IMR-90 (cell line): ENCODE results near the gene C1QTNF8. TPM values are rescaled to one million over a fixed set of nuclear protein-coding genes. Genes with fewer than 3 reads are reported as not detected.

Source experiments
- ATAC-seq: fragments of 200-7000 bp; cut with Tn5 transposase; 2 replicates; pipeline ENCODE4 v1.9.1; 2020; ENCODE audit warnings: low read depth, mild to moderate bottlenecking, moderate library complexity
- BruUV-seq: library from RNA; stranded (reverse); fragments of 400-500 nt; replicated peaks from 2 replicates; lab custom pipeline; 2021; lab: Mats Ljungman, UMichigan
- CTCF ChIA-PET: fragments of 300-600 bp; formaldehyde crosslinking; extraction: SDS; loops from one replicate; lab custom pipeline; 2021; ENCODE audit warnings: antibody characterized with exemption; lab: Yijun Ruan, JAX
- POLR2A ChIA-PET: fragments of 300-600 bp; sonication (Branson Sonifier 250); formaldehyde crosslinking; loops from one replicate; lab custom pipeline; 2022; ENCODE audit warnings: antibody characterized with exemption; ENCODE audit not compliant: unreplicated experiment; lab: Charles Lee
- DNase-seq: peaks from one replicate; pipeline ENCODE4 v3.0.0; 2013
- H2AFZ ChIP-seq: replicated peaks from 2 replicates; pipeline ENCODE3; 2013; ENCODE audit warnings: low read length, mild to moderate bottlenecking; ENCODE audit not compliant: poor library complexity
- H2AK5ac ChIP-seq: 2 replicates; pipeline ENCODE4 v1.6.1; 2013; ENCODE audit warnings: low read depth, low read length, inconsistent platforms
- H2AK9ac ChIP-seq: replicated peaks from 2 replicates; pipeline ENCODE3; 2013; ENCODE audit warnings: mild to moderate bottlenecking, low read depth, low read length, moderate library complexity; ENCODE audit not compliant: poor library complexity
- H2BK120ac ChIP-seq: 2 replicates; pipeline ENCODE4 v1.6.1; 2013; ENCODE audit warnings: low read depth, low read length, inconsistent platforms
- H2BK15ac ChIP-seq: 3 replicates; pipeline ENCODE4 v1.6.1; 2013; ENCODE audit warnings: low read depth, low read length, inconsistent platforms
- H2BK20ac ChIP-seq: 2 replicates; pipeline ENCODE4 v1.6.1; 2013; ENCODE audit warnings: low read depth, mild to moderate bottlenecking, inconsistent platforms, low read length, moderate library complexity
- H2BK5ac ChIP-seq: 2 replicates; pipeline ENCODE4 v1.6.1; 2013; ENCODE audit warnings: mild to moderate bottlenecking, low read depth, low read length, inconsistent platforms; ENCODE audit not compliant: poor library complexity, severe bottlenecking
- H3K14ac ChIP-seq: replicated peaks from 2 replicates; pipeline ENCODE4 v1.6.1; 2013; ENCODE audit warnings: low read depth, low read length, inconsistent platforms
- H3K18ac ChIP-seq: 2 replicates; pipeline ENCODE4 v1.6.1; 2013; ENCODE audit warnings: low read depth, low read length, control low read depth
- H3K23ac ChIP-seq: 2 replicates; pipeline ENCODE4 v1.6.1; 2013; ENCODE audit warnings: low read depth, low read length, inconsistent platforms
- H3K27ac ChIP-seq: 2 replicates; pipeline ENCODE4 v1.5.1; 2013; ENCODE audit warnings: mild to moderate bottlenecking, control low read depth, low read length; ENCODE audit not compliant: insufficient read depth
- H3K27me3 ChIP-seq: 2 replicates; pipeline ENCODE4 v1.6.1; 2013; ENCODE audit warnings: low read length; ENCODE audit not compliant: control insufficient read depth, insufficient read depth
- H3K36me3 ChIP-seq: 2 replicates; pipeline ENCODE4 v1.6.1; 2013; ENCODE audit warnings: low read length, mixed read lengths; ENCODE audit not compliant: control insufficient read depth, insufficient read depth
- H3K4ac ChIP-seq: 2 replicates; pipeline ENCODE4 v1.6.1; 2013; ENCODE audit warnings: low read depth, low read length, inconsistent platforms
- H3K4me1 ChIP-seq: 2 replicates; pipeline ENCODE4 v1.6.1; 2013; ENCODE audit warnings: low read length, mixed read lengths; ENCODE audit not compliant: control insufficient read depth, insufficient read depth
- H3K4me2 ChIP-seq: 2 replicates; pipeline ENCODE4 v1.6.1; 2013; ENCODE audit warnings: low read depth, mild to moderate bottlenecking, control low read depth, low read length, moderate library complexity
- H3K4me3 ChIP-seq: 2 replicates; pipeline ENCODE4 v1.5.1; 2013; ENCODE audit warnings: low read depth, mild to moderate bottlenecking, control low read depth, low read length, moderate library complexity; ENCODE audit not compliant: insufficient read depth
- H3K56ac ChIP-seq: 2 replicates; pipeline ENCODE4 v1.6.1; 2013; ENCODE audit warnings: low read length, inconsistent platforms; ENCODE audit not compliant: insufficient read depth; ENCODE audit errors: extremely low read depth
- H3K79me1 ChIP-seq, 2 experiments: 2 replicates each; pipeline ENCODE4 v1.6.1; 2013; ENCODE audit warnings: low read length in 2 of 2, inconsistent platforms in 1 of 2, low read depth in 1 of 2
- H3K9ac ChIP-seq: 2 replicates; pipeline ENCODE4 v1.6.1; 2013; ENCODE audit warnings: low read depth, low read length, control low read depth
- H3K9me1 ChIP-seq: 2 replicates; pipeline ENCODE4 v1.6.1; 2013; ENCODE audit warnings: low read length, inconsistent platforms; ENCODE audit not compliant: insufficient read depth
- H3K9me3 ChIP-seq: 2 replicates; pipeline ENCODE4 v1.6.1; 2013; ENCODE audit warnings: low read length; ENCODE audit not compliant: control insufficient read depth, insufficient read depth
- H4K20me1 ChIP-seq: 2 replicates; pipeline ENCODE4 v1.6.1; 2013; ENCODE audit warnings: low read length, inconsistent platforms; ENCODE audit not compliant: insufficient read depth
- H4K5ac ChIP-seq: 2 replicates; pipeline ENCODE4 v1.6.1; 2013; ENCODE audit warnings: mild to moderate bottlenecking, low read depth, low read length, control low read depth
- H4K8ac ChIP-seq, 2 experiments: 2 replicates each; pipeline ENCODE4 v1.6.1; 2013; ENCODE audit warnings: low read depth in 2 of 2, low read length in 2 of 2, control low read depth in 1 of 2, inconsistent platforms in 1 of 2
- H4K91ac ChIP-seq: 2 replicates; pipeline ENCODE4 v1.6.1; 2013; ENCODE audit warnings: low read depth, low read length, inconsistent platforms; ENCODE audit not compliant: insufficient read depth
- MAZ ChIP-seq: IDR thresholded peaks from 2 replicates; pipeline ENCODE4 v1.6.1; 2012; ENCODE audit warnings: low read depth, mild to moderate bottlenecking, low read length, improper control_type of control experiment, moderate library complexity, borderline replicate concordance
- POLR2A ChIP-seq: IDR thresholded peaks from 2 replicates; pipeline ENCODE4 v1.6.1; 2012; ENCODE audit warnings: mild to moderate bottlenecking, low read depth, low read length
- RAD21 ChIP-seq: IDR thresholded peaks from 2 replicates; pipeline ENCODE4 v1.6.1; 2012; ENCODE audit warnings: low read length, improper control_type of control experiment
- WGBS, 2 experiments: methylation state at CpG; one replicate each; pipeline versions ENCODE4 v1.1.5 to v1.1.7; 2013; ENCODE audit warnings: missing lambda C conversion rate in 2 of 2; ENCODE audit not compliant: insufficient read length in 1 of 2; ENCODE audit errors: extremely low coverage in 2 of 2; 5-methylcytosine and 5-hydroxymethylcytosine counted together
- dilution Hi-C: fragments of 300-500 bp; cut with HindIII; formaldehyde crosslinking; loops from one replicate; pipeline ENCODE4 v1.14.3; 2018; ENCODE audit warnings: low sequenced_read_pairs; ENCODE audit not compliant: unreplicated experiment
- in situ Hi-C: fragments of 300-500 bp; cut with MboI; formaldehyde crosslinking; loops from 3 replicates; pipeline ENCODE4 v1.14.3; 2019; ENCODE audit warnings: low sequenced_read_pairs, inconsistent platforms, mixed read lengths
- intact Hi-C: fragments of 100-400 bp; cut with micrococcal nuclease; formaldehyde crosslinking; loops from 2 replicates; pipeline ENCODE4 v1.10.0; 2022
- polyA plus RNA-seq, 3 experiments: library from polyadenylated mRNA; depleted of rRNA; stranded (reverse); fragments of >200 nt; gene quantifications; 2 replicates each; pipeline ENCODE4 v1.2.3, GENCODE V29; 2012; ENCODE audit warnings: low replicate concordance in 1 of 3
- total RNA-seq: library from RNA; depleted of rRNA; stranded (reverse); fragments of >200 nt; gene quantifications from 2 replicates; pipeline ENCODE4 v1.2.3, GENCODE V29; 2012
- TF ChIP-seq, protein P1 (sequence below): fragments of 150-350 bp; IDR thresholded peaks from 2 replicates; pipeline ENCODE4 v1.6.1; 2016; ENCODE audit warnings: low read depth, mild to moderate bottlenecking, low read length, moderate library complexity, borderline replicate concordance

The C1QTNF8 gene
- total and polyA plus RNA-seq, 2 of the 4 experiments (the other 2 are of a cell fraction): not detected

DNA sequence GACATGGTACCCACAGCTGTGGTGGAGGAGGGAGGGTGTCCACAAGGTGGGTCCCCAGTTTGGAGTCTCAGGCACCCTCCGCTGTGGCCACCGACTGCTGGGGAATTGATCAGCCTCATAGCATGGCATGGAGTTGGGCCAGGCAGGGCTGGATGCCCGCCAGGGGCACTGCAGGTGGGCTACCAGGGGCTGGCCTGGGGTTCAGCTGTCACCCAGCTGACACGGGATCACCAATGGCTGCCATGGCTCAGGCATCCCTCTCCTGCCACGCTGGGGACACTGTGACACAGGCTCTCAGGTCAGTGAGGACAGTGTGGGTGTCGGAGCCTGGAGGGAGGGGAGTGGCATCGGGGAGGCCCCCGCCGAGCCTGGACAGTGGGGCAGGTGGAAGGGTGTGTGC is 43.3 kb downstream of the C1QTNF8 start:
- no peak overlapping the region for H2AFZ ChIP-seq
- ATAC-seq (no peak), DNase-seq (no peak)
- WGBS, 2 experiments: 94% methylated on average over 2 of the region's 9 CpGs; no CpG with 5 or more reads in 1 of the 2 experiments
- no peaks in the 10 kb centered on the region for H3K9me1 ChIP-seq
- no TSS peak for BruUV-seq
- peaks cover 17% of the 10 kb centered on the region; the same call in 1 of the 2 replicates for H3K27me3 ChIP-seq
- H3K14ac ChIP-seq: no peak overlapping the region
- intact Hi-C loops (no loop called here), dilution Hi-C loops (no loop called here), in situ Hi-C loops (loop anchor here (5.0 to 25.0 kb wide), 2 partner anchors 240 to 340 kb away; partner anchors contain the start of genes ANTKMT, FBXL16 and METRN)
- no peaks in the 10 kb centered on the region for H3K36me3 ChIP-seq
- no peak overlapping the region for H2BK5ac ChIP-seq
- peaks cover 2% of the 10 kb centered on the region; the same call in 1 of the 2 replicates for H3K9me3 ChIP-seq
- H4K5ac ChIP-seq: no peak overlapping the region
- H3K4ac ChIP-seq: no peak overlapping the region
- CTCF ChIA-PET: no interaction called here
- TF ChIP-seq POLR2A (no peak), RAD21 (no peak), MAZ (no peak)
- TF ChIP-seq, protein P1, sequence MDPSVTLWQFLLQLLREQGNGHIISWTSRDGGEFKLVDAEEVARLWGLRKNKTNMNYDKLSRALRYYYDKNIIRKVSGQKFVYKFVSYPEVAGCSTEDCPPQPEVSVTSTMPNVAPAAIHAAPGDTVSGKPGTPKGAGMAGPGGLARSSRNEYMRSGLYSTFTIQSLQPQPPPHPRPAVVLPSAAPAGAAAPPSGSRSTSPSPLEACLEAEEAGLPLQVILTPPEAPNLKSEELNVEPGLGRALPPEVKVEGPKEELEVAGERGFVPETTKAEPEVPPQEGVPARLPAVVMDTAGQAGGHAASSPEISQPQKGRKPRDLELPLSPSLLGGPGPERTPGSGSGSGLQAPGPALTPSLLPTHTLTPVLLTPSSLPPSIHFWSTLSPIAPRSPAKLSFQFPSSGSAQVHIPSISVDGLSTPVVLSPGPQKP: no peak
- no peak overlapping the region for H3K18ac ChIP-seq
- H3K4me2 ChIP-seq: no peak overlapping the region
- no peak overlapping the region for H3K23ac ChIP-seq
- no peak overlapping the region for H2BK20ac ChIP-seq
- no peak overlapping the region for H3K56ac ChIP-seq
- POLR2A ChIA-PET: no interaction called here
- no peaks in the 10 kb centered on the region for H4K20me1 ChIP-seq
- H3K4me1 ChIP-seq: no peaks in the 10 kb centered on the region
- H2AK9ac ChIP-seq: no peak overlapping the region
- H2BK15ac ChIP-seq: no peak overlapping the region
- H4K91ac ChIP-seq: no peak overlapping the region
- H3K9ac ChIP-seq: no peak overlapping the region
- no peak overlapping the region for H4K8ac ChIP-seq
- H3K79me1 ChIP-seq: no peaks in the 10 kb centered on the region
- H2AK5ac ChIP-seq: no peak overlapping the region
- no peak overlapping the region for H3K4me3 ChIP-seq
- no peak overlapping the region for H2BK120ac ChIP-seq
- no peak overlapping the region for H3K27ac ChIP-seq
